Measurements from ENCODE around the gene SCN1A.

DNA sequence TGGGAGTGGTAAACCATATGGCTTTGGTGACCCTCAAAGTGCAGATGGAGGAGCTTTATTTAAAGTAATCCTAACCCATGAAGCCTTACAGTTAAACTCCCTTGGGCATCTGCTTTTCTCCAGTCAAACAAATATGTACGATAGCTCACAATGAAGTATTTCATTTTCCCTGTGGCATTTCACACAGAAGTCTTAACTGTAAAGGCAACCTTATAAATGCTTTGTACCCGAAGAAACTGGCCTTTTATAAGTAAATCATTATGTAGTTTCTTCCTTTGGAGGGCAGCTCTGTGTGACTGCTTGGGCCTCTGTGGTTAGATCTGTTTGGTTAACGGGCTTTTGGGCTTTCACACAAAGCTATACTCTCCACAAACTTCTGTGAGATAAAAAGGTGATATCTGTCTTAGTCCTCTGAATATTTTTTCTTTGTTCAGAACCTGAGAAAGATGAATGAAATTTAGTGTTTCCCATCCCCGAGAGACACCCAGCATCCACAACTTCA, 46.6 kb downstream of the SCN1A start:
- TF ChIP-seq TP53 (CRISPR knock-in tag; IDR thresholded peaks at IDR 0.05) = no peak
- TF ChIP-seq, protein P1, sequence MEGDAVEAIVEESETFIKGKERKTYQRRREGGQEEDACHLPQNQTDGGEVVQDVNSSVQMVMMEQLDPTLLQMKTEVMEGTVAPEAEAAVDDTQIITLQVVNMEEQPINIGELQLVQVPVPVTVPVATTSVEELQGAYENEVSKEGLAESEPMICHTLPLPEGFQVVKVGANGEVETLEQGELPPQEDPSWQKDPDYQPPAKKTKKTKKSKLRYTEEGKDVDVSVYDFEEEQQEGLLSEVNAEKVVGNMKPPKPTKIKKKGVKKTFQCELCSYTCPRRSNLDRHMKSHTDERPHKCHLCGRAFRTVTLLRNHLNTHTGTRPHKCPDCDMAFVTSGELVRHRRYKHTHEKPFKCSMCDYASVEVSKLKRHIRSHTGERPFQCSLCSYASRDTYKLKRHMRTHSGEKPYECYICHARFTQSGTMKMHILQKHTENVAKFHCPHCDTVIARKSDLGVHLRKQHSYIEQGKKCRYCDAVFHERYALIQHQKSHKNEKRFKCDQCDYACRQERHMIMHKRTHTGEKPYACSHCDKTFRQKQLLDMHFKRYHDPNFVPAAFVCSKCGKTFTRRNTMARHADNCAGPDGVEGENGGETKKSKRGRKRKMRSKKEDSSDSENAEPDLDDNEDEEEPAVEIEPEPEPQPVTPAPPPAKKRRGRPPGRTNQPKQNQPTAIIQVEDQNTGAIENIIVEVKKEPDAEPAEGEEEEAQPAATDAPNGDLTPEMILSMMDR (IDR thresholded peaks at IDR 0.05) = no peak
- no peak for TF ChIP-seq SP1 (CRISPR knock-in tag; conservative IDR thresholded peaks at IDR 0.05)

All from WTC11 (cell line).